GM18519 (cell line): Measurements from ENCODE around the gene NCOA4.
"Not testable (repeated sequence)": the region's sequence is repeated elsewhere in the genome, so short reads cannot be mapped to it uniquely, and the experiment has no call there.

Source experiments
- ATAC-seq: cut with Tn5 transposase; IDR thresholded peaks from one replicate; pipeline ENCODE4 v1.9.1; 2021; ENCODE audit warnings: mild to moderate bottlenecking, moderate library complexity; ENCODE audit not compliant: unreplicated experiment, low FRiP score

NCOA4 gene

GRCh38 chr10:46022978-46023702, 7.3 kb downstream of the NCOA4 start:
- peak; percentile 75 for ATAC-seq

GRCh38 chr10:46020344-46020657, 10.1 kb downstream of the NCOA4 start:
- ATAC-seq: no peak

- ATAC-seq: no peak
These were observed 10.7 kb downstream of the NCOA4 start for GRCh38 chr10:46019569-46020343.

GRCh38 chr10:46019177-46019528, 11.3 kb downstream of the NCOA4 start:
- no peak for ATAC-seq

GRCh38 chr10:46018453-46019176, 11.8 kb downstream of the NCOA4 start:
- no peak for ATAC-seq

GRCh38 chr10:46017733-46018132, 12.7 kb downstream of the NCOA4 start:
- no peak for ATAC-seq

GRCh38 chr10:46016811-46017210, 13.6 kb downstream of the NCOA4 start:
- ATAC-seq: no peak

- no peak for ATAC-seq
These were observed 14.2 kb downstream of the NCOA4 start for GRCh38 chr10:46016190-46016589.

- ATAC-seq: no peak
These were observed 15.6 kb downstream of the NCOA4 start for GRCh38 chr10:46014683-46015405.

GRCh38 chr10:46014206-46014605, 16.2 kb downstream of the NCOA4 start:
- ATAC-seq: no peak

- no peak for ATAC-seq
These were observed 17.7 kb downstream of the NCOA4 start for GRCh38 chr10:46012746-46013145.

- no peak for ATAC-seq
These were observed 24.2 kb downstream of the NCOA4 start for GRCh38 chr10:46006219-46006618.

GRCh38 chr10:46005383-46005782, 25.0 kb downstream of the NCOA4 start:
- ATAC-seq: no peak

GRCh38 chr10:46004963-46005362, 25.5 kb downstream of the NCOA4 start:
- no peak for ATAC-seq

- ATAC-seq: no peak
These were observed 27.3 kb downstream of the NCOA4 start for GRCh38 chr10:46002916-46003693.

- ATAC-seq: not testable (repeated sequence)
These were observed 28.2 kb downstream of the NCOA4 start for GRCh38 chr10:46002189-46002687.

- ATAC-seq: no peak
These were observed 29.2 kb downstream of the NCOA4 start for GRCh38 chr10:46001187-46001756.

- ATAC-seq: no peak
These were observed 29.9 kb downstream of the NCOA4 start for GRCh38 chr10:46000538-46000937.

GRCh38 chr10:45999955-46000354, 30.5 kb downstream of the NCOA4 start:
- ATAC-seq: not testable (repeated sequence)
